Measurements from ENCODE around the gene FLT3.
"Not testable (repeated sequence)": the region's sequence is repeated elsewhere in the genome, so short reads cannot be mapped to it uniquely, and the experiment has no call there.

The FLT3 gene

DNA sequence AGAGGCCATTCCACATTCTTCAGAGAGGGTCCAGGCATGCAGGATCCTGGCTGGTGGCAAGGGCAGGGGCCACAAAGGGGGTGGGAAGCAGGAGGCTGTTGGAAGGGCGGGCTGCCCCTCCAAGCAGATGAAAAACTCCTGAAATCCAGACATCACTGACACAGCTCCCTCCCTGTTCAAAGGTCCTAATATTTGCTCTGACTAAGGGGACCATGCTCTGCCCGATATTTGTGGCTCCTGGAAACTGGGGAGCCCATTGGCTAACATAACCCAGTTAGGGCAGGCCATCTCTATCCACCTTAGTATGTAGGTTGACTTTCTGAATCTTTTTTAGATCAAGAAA lies 127.9 kb downstream of the FLT3 start:
- no peak for DNase-seq (ENCODE audit: low spot score)

DNA sequence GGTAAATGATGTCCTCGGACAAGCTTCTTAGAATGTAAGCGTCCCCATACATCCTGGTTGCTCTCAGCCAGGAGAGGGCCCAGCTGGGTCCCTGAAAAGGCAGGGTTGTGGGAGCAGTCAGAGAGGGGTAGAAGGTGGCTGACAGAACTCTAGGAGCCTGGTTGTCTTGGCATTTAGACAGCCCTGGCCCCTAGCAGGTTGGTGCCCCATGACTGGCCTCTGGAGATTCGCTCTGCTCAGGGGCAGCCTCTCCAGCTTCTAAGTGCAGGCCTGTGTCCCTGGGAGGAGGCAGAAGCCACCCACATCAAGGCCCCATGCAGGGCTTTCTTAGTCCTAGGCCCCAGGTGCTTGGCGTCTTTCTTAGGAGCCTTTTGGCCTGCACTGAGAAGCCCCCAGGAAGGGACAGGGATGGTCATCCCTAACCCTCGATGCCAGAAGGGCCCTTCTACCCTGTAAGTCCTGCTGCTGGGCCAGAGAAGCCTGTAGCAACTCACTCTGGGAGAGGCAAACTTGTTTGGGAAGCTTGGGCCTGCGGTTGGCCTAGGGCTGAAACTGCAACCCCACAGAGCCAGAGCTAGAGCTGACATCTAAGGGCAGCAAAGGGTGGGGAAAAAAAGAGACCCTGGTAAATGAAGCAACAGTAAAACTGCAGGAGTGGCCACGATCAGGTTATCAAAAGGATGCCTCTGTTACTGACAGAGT lies 128.4 kb downstream of the FLT3 start:
- DNase-seq (ENCODE audit: low spot score) = no peak

GRCh38 chr13:27971236-27971645 lies 129.1 kb downstream of the FLT3 start:
- DNase-seq (ENCODE audit: low spot score) = no peak

- no peak for DNase-seq (ENCODE audit: low spot score)
Measured at GRCh38 chr13:27970382-27971235, 129.8 kb downstream of the FLT3 start.

- no peak for DNase-seq (ENCODE audit: low spot score)
Measured at GRCh38 chr13:27969866-27970229, 130.5 kb downstream of the FLT3 start.

DNA sequence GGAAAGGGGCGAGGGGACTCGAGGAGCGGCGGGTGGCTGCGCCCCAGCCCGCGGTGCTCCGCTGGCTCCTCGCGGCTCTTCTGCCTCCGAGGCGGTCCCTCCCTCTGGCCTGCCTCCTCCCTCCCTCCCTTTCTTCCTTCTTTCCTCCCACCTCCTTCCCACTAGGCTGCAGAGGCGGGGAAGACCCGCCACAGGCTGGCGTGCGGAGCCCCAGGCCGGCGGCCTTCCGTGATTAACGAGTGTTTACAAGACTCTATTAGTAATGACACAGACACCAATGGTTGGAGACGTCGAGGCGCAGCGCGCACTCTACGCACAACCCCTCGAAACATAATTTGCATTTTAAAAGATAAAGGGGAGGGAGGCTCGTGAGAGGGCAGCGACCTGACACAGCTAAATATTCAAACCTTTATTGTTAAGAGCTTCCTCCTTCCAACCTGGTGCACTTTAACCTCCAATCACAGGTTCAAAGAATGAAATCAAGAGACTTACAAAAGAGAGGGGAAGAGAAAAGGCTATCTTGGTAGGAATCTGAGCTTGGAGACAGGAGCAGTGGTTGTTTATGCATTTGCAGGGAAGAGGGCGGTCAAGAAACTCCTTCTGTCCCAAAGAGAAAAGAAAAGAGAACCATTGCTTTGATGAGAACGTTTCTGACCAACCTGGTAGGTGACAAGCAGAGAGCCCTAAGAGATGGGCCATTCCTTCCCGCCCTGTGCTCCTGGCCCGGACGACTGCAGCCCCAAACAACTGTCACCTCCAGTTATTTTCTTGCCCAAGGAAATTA lies 131.1 kb downstream of the FLT3 start, which contains the start of gene CDX2:
CDX2 (minus strand) TSS at position 234 of the 784 bp plus-strand sequence. CDS start 309 bp downstream, outside the sequence.
- DNase-seq (ENCODE audit: low spot score) = no peak

DNA sequence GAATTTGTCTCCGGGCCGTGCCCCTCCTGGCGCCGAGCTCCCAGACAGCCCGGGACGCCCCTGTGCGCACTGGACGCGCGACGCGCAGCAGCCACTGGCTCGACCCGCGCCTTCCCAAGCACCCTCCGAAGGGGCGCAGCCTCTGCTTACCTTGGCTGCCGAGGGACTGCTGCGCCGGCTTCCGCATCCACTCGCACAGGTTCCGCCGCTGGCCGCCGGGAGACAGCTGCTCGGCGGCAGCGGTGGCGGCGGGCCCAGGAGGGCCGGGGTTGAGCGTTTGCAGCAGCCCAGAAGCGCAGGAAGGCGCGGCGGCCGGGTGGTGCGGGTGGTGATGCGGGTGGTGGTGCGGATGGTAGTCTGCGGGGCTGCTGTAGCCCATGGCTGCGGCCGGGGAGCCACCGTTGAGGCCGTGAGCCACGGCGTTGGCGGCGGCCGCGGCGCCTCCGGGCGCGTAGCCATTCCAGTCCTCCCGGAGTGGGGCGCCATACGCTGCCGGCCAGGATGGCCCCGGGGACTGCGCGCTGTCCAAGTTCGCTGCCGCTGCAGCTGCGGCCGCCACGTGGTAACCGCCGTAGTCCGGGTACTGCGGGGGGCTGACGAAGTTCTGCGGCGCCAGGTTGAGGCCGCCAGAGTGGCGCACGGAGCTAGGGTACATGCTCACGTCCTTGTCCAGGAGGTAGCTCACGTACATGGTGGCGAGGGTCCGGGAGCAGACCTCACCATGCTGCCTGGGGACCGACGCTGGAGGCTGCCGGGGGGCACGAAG lies 131.9 kb downstream of the FLT3 start:
- no peak for DNase-seq (ENCODE audit: low spot score)

GRCh38 chr13:27967736-27968315 lies 132.6 kb downstream of the FLT3 start:
- DNase-seq (ENCODE audit: low spot score) = no peak

DNA sequence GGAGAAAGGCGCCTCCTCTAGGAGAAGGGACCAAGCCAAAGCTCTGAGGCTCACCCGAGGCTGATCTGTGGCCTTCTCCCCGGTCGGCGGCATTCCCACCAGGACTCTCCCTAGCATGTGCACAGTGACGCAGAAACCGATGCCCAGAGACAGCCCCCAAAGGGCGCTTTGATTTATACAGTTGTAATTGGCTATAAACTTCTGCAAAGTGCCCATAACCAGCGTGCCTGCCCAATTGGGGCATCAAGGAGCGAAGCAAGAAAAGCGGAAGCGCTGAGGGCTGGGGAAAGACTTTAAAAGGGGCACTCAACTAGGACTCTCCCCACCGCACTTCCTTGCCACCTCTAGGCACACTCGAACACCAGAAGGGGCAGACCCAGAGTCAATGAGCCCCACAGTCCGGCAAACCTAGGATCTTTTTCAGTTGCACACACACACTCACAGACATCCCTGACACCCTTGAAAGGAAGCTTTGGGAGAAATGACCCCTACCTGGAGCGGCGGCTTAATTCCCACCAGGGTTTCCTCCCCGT lies 133.1 kb downstream of the FLT3 start:
- no peak for DNase-seq (ENCODE audit: low spot score)

GRCh38 chr13:27966641-27967202 lies 133.7 kb downstream of the FLT3 start:
- DNase-seq (ENCODE audit: low spot score) = no peak

- no peak for DNase-seq (ENCODE audit: low spot score)
Measured at GRCh38 chr13:27965740-27966640, 134.4 kb downstream of the FLT3 start.

GRCh38 chr13:27965343-27965739 lies 135.0 kb downstream of the FLT3 start:
- no peak for DNase-seq (ENCODE audit: low spot score)

GRCh38 chr13:27964741-27965323 lies 135.5 kb downstream of the FLT3 start:
- DNase-seq (ENCODE audit: low spot score) = no peak

- not testable (repeated sequence) for DNase-seq (ENCODE audit: low spot score)
Measured at GRCh38 chr13:27964206-27964605, 136.2 kb downstream of the FLT3 start.

GRCh38 chr13:27963491-27963890 lies 136.9 kb downstream of the FLT3 start:
- no peak for DNase-seq (ENCODE audit: low spot score)

- no peak for DNase-seq (ENCODE audit: low spot score)
Measured at GRCh38 chr13:27962982-27963381, 137.4 kb downstream of the FLT3 start.

DNA sequence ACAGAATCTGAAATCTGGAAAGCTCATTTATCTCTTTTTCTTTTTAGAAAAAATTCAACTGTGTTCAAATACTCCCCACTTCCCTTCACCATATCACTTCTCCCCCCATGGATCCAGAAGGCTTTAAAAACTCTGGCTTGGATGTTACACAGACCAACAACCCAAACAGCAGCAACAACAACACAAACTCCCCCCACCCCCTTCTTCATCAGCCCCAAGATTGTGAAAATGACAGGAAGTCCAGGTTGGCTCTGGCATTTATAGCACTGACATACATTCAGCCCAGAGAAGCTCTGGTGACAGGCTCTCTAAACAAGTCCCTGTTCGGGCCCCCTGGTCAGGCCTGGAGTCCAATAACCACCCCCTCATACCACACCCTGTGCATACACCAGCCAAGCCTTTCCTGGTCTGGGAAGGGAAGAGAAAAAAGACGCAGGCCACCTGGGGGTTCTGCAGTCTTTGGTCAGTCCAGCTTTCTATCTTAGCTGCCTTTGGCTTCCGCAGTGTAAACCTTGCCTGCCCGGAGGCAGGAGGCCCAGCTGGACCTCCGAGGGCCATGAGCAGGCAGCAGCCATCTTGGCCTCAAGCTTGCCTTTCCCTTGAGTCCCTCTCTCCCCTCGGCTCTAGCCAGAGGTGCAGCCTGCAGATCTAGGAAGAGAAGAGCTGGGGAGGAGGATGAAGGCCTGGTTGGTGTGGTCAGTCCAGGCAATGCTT lies 138.1 kb downstream of the FLT3 start:
- DNase-seq (ENCODE audit: low spot score) = no peak

GRCh38 chr13:27961227-27962085 lies 138.9 kb downstream of the FLT3 start:
- no peak for DNase-seq (ENCODE audit: low spot score)

Data from hematopoietic multipotent progenitor cell treated with erythropoietin and hydrocortisone succinate and interleukin-3 and kit ligand, for 15 days (in vitro differentiated cells).